NT2/D1 (cell line): Measurements from ENCODE around the gene SPOP.

ENCODE experiments used
- SUZ12 ChIP-seq: IDR thresholded peaks from 2 replicates; pipeline ENCODE4 v1.6.1; 2011; ENCODE audit not compliant: insufficient read length, insufficient read depth; ENCODE audit errors: extremely low read depth
- YY1 ChIP-seq: IDR thresholded peaks from 2 replicates; pipeline ENCODE4 v1.6.1; 2011; ENCODE audit not compliant: insufficient read length, insufficient read depth
- ZNF274 ChIP-seq: IDR thresholded peaks from 2 replicates; pipeline ENCODE4 v1.6.1; 2011; ENCODE audit warnings: mild to moderate bottlenecking, low read depth, low read length

- TF ChIP-seq ZNF274 (no peak), YY1 (no peak), SUZ12 (no peak)
Measured at GRCh38 chr17:49612726-49613125, 65.2 kb downstream of the SPOP start.
